ENCODE data around the gene COMMD10.

COMMD10 gene

DNA sequence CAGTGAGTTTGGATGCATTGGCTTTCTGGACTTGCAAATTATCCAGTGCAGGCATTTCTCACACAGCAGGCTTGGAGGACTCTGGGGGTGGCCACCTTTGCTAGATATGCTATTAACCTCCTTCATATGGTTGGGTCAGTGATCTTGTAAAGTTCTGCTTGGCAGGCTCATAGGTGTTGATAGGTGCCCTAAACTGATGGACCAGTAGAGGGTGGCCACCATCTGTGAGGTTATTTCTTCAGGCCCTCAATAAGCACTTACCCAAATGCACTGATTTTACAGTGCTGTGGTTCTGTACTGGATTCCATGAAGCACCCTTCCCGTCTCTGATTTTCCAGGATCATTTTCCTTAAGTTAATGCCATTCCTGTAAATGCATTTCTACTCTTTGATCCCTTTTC, 216.3 kb downstream of the COMMD10 start:
- TF ChIP-seq, protein P1, sequence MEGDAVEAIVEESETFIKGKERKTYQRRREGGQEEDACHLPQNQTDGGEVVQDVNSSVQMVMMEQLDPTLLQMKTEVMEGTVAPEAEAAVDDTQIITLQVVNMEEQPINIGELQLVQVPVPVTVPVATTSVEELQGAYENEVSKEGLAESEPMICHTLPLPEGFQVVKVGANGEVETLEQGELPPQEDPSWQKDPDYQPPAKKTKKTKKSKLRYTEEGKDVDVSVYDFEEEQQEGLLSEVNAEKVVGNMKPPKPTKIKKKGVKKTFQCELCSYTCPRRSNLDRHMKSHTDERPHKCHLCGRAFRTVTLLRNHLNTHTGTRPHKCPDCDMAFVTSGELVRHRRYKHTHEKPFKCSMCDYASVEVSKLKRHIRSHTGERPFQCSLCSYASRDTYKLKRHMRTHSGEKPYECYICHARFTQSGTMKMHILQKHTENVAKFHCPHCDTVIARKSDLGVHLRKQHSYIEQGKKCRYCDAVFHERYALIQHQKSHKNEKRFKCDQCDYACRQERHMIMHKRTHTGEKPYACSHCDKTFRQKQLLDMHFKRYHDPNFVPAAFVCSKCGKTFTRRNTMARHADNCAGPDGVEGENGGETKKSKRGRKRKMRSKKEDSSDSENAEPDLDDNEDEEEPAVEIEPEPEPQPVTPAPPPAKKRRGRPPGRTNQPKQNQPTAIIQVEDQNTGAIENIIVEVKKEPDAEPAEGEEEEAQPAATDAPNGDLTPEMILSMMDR (IDR thresholded peaks at IDR 0.05; ENCODE audit: low read depth, low read length): no peak
- no peak for DNase-seq (ENCODE audit: extremely low read depth, low read depth)

DNA sequence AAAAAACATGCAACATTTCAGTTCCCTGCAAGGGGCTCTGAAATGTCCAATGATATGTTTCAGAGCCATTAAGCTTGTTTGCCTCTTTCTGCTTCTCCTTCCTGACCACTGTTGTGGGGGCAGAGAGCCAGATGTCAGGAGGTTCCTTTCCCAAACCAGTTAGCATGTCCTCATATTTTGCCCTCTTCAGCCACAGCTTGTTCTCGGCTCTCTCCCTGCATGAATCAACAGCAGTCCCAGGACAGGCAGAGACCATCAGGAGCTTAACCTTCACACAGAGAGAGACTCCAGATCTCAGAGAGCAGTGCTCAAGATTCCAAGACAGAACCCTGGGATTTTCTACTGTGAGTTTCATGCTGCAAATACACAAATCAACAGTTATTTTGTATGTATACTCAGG, 218.5 kb downstream of the COMMD10 start:
- no peak for DNase-seq (ENCODE audit: extremely low read depth, low read depth)
- TF ChIP-seq, protein P1 (IDR thresholded peaks at IDR 0.05; ENCODE audit: low read depth, low read length): no peak

DNA sequence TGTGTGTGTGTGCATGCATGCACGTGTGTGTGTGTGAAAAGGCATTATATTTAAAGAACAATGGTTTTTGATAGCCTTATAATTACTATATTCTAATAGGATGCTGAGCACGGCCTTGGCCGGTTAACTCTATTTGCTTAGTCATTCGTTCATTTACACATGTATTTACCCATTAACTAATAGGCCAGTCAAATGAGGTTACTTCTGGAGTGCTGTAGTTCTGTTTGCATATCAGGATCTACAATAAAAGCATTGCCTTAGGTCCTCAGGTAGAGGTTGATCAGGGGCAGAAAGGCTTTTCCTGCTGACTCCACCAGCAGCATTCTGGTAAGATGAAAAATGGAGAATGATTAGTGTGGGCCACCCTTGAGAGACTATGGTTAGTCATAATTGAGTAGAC, 219.0 kb downstream of the COMMD10 start:
- TF ChIP-seq, protein P1 (IDR thresholded peaks at IDR 0.05; ENCODE audit: low read depth, low read length): no peak
- no peak for DNase-seq (ENCODE audit: extremely low read depth, low read depth)

DNA sequence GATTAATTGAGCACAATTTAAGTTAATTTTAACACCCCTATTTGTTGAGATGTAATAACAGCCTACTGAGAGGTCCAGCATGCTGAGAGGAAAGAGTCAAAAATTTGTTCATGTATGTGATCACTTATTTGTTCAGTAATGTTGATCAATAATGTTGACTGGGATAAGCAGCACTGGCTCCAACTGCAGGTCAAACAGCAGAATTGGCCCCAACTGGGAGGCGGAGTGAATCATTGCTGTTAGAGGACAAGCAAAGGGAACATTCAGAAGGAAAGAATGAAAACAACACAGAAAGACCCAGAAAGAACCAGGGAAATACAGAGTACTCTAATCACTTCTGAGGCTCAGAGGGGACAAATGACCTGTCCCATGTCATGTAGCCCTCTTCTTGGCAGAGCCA, 221.1 kb downstream of the COMMD10 start:
- TF ChIP-seq, protein P1 (IDR thresholded peaks at IDR 0.05; ENCODE audit: low read depth, low read length): no peak
- DNase-seq (ENCODE audit: extremely low read depth, low read depth): no peak

DNA sequence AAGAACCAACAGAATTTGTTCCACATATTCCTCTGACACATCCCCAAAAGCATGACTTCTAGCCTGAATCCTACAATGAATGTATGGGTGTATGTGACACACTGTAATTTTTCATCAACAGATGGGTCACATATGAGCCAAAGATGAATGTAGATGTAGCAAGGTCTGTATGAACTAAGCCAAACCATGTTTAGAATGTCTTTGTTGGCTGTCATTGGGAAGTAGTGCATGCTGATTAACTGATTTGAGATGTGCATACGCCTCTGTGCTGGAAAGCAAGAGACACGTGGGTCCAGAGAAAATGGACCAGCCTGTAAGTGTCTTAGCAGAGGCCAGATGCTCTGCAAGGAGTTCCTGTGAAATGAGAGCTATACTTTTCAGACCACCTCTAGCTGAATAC, 222.0 kb downstream of the COMMD10 start:
- TF ChIP-seq, protein P1 (IDR thresholded peaks at IDR 0.05; ENCODE audit: low read depth, low read length): no peak
- DNase-seq (ENCODE audit: extremely low read depth, low read depth): no peak

DNA sequence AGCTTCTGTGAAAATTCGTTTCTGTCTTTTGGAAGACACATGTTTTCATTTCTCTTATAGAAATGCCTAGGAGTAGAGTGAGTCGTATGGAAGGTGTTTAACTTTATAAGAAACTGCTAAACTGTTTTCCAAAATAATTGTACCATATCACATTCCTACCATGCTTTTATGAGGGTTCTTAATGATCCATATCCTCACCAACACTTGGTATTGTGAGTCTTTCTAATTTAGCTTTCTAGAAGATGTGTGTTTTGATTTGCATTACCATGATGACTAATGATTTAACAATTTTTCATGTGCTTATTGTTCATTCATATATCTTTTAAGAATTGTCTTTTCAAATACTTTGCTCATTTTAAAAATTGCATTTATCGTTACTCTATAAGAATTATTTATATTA, 223.6 kb downstream of the COMMD10 start:
- DNase-seq (ENCODE audit: extremely low read depth, low read depth): no peak
- TF ChIP-seq, protein P1 (IDR thresholded peaks at IDR 0.05; ENCODE audit: low read depth, low read length): no peak

DNA sequence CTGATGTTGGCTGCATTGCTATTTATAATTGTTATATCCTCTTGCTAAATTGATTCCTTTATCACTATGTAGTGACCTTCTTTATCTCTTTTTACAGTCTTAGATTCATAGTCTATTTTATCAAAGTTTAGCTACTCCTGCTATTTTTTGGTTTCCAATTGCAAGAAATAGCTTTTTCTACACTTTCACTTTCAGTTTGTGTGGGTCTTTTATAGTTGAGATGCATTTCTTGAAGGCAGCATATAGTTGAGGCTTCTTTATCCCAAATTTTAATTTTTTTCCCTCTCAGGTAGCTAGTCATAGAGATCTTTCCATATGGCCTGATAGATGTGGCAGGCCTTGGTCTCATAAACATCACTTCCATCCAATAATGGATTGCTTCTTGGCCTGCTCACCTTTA, 228.5 kb downstream of the COMMD10 start:
- TF ChIP-seq, protein P1 (IDR thresholded peaks at IDR 0.05; ENCODE audit: low read depth, low read length): no peak

More for the DNA sequence above, 228.5 kb downstream of the COMMD10 start:
- DNase-seq (ENCODE audit: extremely low read depth, low read depth): no peak
